Duodenal mucosa (tissue), 2 donors: ENCODE measurements around the gene UVRAG.

Experiments
- H3K27ac ChIP-seq: one replicate; pipeline ENCODE4 v1.7.0; 2013; ENCODE audit warnings: low read depth, low read length
- H3K27me3 ChIP-seq, 2 donors: one replicate each; pipeline ENCODE4 v1.7.0; 2013; ENCODE audit warnings: low read length in 2 of 2, control low read depth in 1 of 2; ENCODE audit not compliant: insufficient read depth in 2 of 2, control insufficient read depth in 1 of 2
- H3K36me3 ChIP-seq, 2 donors: one replicate each; pipeline ENCODE4 v1.7.0; 2013; ENCODE audit warnings: low read length in 2 of 2, control low read depth in 1 of 2; ENCODE audit not compliant: insufficient read depth in 2 of 2, control insufficient read depth in 1 of 2
- H3K4me1 ChIP-seq, 2 donors: one replicate each; pipeline ENCODE4 v1.7.0; 2013; ENCODE audit warnings: low read length in 2 of 2, control low read depth in 1 of 2; ENCODE audit not compliant: insufficient read depth in 2 of 2, control insufficient read depth in 1 of 2
- H3K4me3 ChIP-seq, 2 donors: one replicate each; pipeline ENCODE4 v1.7.0; 2013; ENCODE audit warnings: low read length in 2 of 2, low read depth in 1 of 2
- H3K9ac ChIP-seq, 2 donors: one replicate each; pipeline ENCODE4 v1.7.0; 2013; ENCODE audit warnings: low read length in 2 of 2, low read depth in 1 of 2
- H3K9me3 ChIP-seq, 2 donors: one replicate each; pipeline ENCODE4 v1.7.0; 2013; ENCODE audit warnings: low read length in 2 of 2, control low read depth in 1 of 2; ENCODE audit not compliant: control insufficient read depth in 1 of 2

The UVRAG gene

DNA sequence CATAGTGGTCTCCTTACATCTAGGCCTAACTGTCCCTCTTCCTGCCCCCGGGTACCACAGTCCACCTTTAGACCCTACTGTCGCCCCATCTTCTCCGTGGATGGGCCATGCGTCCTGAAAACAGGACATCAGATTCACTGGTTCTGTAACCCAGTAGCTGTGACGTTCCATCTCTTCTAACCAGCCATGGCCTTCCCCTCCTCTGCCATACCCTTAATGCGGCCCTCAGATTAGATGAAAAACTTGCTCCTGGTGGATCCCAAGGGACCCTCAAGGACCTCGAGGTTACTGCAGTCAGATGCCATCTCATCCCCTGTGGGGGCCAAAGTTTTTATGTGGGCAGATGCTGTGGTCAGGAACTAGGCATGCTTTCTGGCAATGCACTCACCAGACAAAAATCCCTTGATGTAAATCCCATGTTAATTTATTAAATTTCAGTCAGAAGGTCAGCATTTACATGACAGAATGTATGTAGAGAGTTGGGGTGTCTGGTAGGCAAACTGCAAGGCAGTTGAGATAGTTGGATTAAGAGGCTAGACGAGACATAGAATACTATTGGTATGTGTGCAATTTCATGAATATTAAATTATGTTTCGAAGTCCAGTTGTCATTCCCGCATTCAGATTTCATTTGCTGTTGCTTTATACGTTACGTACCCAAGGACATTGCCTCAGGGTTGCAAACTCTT, 327.0 kb downstream of the UVRAG start:
- Histone ChIP-seq H3K9ac (no peak overlapping the region), H3K9me3 (no peaks in the 10 kb centered on the region), H3K27me3 (no peaks in the 10 kb centered on the region), H3K4me1 (peaks cover 5 to 6% of the 10 kb centered on the region in 2 donors), H3K4me3 (no peak overlapping the region), H3K36me3 (peaks cover 21 to 22% of the 10 kb centered on the region in 2 donors), H3K27ac (no peak overlapping the region)

DNA sequence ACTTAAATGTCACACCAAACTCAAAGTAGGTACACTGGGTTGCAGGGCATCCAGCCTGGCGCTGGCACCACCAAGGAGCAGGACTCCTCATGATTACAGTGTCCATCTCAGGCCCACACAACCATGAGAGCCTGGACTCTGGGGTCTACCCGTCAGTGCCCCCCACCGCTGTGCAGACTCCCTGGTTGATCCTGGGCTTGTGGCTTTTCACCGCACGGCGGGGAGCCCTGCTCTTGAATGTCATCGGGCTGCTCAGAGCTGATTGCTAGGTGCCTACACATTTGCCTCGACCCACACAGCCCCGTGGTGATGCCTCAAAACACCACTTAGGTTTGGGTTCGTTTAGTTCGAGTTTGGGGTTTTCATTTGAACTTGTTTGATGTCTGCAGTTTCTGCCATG, 328.3 kb downstream of the UVRAG start:
- H3K4me1 ChIP-seq: peaks cover 11 to 15% of the 10 kb centered on the region in 2 donors
- H3K36me3 ChIP-seq: peaks cover 21 to 22% of the 10 kb centered on the region in 2 donors
- no peak overlapping the region for H3K27ac ChIP-seq
- H3K27me3 ChIP-seq: no peaks in the 10 kb centered on the region
- H3K9ac ChIP-seq: no peak overlapping the region
- no peak overlapping the region for H3K4me3 ChIP-seq
- no peaks in the 10 kb centered on the region for H3K9me3 ChIP-seq

DNA sequence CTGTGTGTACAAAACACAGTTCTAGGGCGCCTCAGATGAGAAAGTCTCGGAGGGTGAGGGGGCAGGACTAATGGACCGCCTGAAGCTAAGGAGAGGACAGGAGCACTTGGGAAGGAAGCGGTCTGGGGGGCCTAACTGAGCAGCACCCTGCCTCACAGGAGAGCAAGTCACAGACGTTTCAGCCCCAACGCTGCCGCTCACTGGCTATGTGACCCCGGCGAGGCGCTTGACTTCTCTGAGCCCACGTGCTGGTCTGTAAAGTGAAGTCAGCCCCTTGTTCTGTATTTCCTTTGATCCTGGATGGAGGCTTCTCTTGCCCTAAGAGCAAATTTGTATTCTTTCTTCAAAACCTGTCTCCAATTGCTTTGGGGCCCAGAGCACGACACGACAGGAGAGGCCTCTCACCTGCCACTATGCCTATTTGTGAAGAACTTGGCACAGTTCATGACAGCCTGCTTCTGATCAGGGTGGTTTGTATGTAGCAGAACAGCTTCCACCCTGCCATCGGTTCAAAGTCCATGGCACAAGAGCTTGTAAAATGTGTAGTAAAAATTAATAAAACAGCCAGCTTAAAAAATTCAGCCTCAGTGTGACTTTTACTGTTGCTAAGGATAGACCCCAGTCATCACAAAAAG, 332.2 kb downstream of the UVRAG start:
- Histone ChIP-seq H3K9ac (peak overlapping the region; percentile 9 to 37), H3K4me1 (peaks cover 30 to 31% of the 10 kb centered on the region in 2 donors), H3K27ac (peak overlapping the region; percentile 34), H3K36me3 (peaks cover 9 to 10% of the 10 kb centered on the region in 2 donors), H3K27me3 (no peaks in the 10 kb centered on the region), H3K4me3 (peak overlapping the region in 1 of 2 donors; percentile 0), H3K9me3 (no peaks in the 10 kb centered on the region)

DNA sequence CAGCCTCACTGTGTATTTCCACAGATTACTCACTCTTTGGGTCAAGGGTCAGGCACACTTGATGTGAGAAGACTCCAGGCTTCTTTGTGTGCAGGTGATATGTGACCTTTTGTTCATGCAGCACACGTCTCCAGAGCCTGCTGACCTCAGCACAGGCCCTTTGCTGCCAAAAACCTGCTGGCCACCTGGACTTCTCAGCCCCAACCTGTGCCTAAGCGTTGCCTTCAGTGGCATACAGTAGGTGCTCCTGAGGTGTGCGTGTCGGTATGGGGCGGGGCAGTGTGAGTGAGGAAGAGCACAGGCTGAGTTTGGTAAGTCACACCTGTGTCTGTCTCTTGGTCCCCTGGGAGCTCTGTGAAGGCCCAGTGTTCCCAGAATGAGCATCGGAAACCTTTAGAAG, 333.2 kb downstream of the UVRAG start:
- no peaks in the 10 kb centered on the region for H3K9me3 ChIP-seq
- H3K27me3 ChIP-seq: no peaks in the 10 kb centered on the region
- peak overlapping the region; percentile 36 to 67 for H3K9ac ChIP-seq
- H3K36me3 ChIP-seq: peaks cover 1 to 3% of the 10 kb centered on the region in 2 donors
- H3K4me3 ChIP-seq: no peak overlapping the region
- peak overlapping the region; percentile 55 for H3K27ac ChIP-seq
- peaks cover 40% of the 10 kb centered on the region in 2 donors for H3K4me1 ChIP-seq

DNA sequence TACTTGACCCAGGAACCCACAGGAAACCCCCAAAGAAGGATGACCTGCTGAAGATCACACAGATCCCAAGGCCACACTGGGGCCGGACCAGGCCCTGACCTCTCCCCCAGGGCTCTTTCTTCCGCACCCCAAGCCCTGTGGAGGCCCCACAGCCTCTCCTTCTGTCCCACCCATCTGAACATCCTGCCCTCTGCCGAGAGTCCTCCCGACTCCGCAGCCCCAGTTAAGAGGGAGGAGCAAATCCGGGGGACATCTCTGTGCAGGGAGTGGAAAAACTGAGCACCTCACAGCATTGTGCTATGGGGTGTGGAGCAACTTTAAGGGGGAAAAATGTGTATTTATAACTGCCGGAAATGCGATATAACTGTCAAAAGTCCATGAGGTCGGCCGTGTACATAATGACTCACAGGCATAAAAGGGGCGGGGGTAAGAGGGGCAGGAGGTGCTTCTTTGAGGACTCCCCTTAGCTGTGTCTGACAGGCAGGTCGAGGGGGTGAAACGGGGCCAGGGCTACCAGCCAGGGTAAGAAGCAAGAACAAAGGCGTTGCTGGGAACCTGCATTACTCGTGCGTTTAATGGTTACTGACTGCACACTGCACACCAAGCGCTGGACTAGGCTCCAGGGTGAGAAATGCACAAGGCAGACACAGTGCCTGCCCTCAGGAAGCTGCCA, 334.1 kb downstream of the UVRAG start:
- H3K9me3 ChIP-seq: no peaks in the 10 kb centered on the region
- H3K4me3 ChIP-seq: no peak overlapping the region
- H3K9ac ChIP-seq: peak overlapping the region; percentile 36 to 67
- H3K27ac ChIP-seq: peak overlapping the region; percentile 55
- H3K4me1 ChIP-seq: peaks cover 41% of the 10 kb centered on the region in 2 donors
- no peaks in the 10 kb centered on the region for H3K27me3 ChIP-seq
- H3K36me3 ChIP-seq: peaks cover 0 to 3% of the 10 kb centered on the region in 2 donors

DNA sequence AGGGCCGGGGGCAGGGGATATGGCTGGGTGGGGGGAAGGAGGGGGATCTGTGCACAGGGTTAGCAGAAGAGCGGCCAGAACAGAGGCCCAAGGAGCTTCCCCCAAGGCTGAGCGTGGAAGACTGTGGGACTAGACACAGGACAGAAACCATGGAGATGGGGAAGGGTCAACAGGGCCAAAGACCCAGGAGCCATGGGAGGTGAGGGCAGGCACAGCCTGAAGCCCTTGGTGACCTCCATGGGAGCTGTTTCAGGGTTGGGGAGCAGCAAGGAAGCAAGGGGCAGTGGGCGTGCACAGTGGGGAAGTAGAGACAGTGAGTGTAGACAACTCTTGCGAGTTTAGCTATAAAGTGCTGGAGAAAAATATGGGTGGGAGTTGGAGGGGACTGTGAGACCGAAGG, 334.7 kb downstream of the UVRAG start:
- Histone ChIP-seq H3K36me3 (no peaks in the 10 kb centered on the region), H3K27ac (no peak overlapping the region), H3K27me3 (no peaks in the 10 kb centered on the region), H3K4me3 (no peak overlapping the region), H3K9me3 (no peaks in the 10 kb centered on the region), H3K4me1 (peaks cover 41% of the 10 kb centered on the region in 2 donors), H3K9ac (no peak overlapping the region)

DNA sequence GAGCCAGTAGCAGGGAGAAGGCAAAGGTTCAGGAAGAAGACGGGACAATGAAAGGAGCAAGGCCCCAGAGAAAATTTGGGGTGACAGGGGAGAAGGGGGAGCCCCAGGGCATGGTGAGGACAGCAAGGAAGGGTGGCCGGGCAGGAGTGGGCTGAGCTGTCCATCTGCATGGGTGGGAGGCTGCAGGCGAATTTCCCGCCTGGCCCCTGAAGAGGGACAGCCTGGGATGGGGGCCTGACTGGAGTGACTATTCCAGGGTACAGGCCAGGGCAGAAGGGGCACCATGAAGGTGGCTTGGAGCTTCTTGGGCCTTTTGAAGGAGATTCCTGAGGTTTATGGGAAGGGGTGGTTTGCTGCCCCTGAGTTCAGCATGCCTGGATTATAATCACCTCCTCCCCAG, 335.1 kb downstream of the UVRAG start:
- peaks cover 41% of the 10 kb centered on the region in 2 donors for H3K4me1 ChIP-seq
- no peaks in the 10 kb centered on the region for H3K9me3 ChIP-seq
- no peak overlapping the region for H3K4me3 ChIP-seq
- H3K27ac ChIP-seq: no peak overlapping the region
- no peak overlapping the region for H3K9ac ChIP-seq
- H3K36me3 ChIP-seq: no peaks in the 10 kb centered on the region
- H3K27me3 ChIP-seq: no peaks in the 10 kb centered on the region

DNA sequence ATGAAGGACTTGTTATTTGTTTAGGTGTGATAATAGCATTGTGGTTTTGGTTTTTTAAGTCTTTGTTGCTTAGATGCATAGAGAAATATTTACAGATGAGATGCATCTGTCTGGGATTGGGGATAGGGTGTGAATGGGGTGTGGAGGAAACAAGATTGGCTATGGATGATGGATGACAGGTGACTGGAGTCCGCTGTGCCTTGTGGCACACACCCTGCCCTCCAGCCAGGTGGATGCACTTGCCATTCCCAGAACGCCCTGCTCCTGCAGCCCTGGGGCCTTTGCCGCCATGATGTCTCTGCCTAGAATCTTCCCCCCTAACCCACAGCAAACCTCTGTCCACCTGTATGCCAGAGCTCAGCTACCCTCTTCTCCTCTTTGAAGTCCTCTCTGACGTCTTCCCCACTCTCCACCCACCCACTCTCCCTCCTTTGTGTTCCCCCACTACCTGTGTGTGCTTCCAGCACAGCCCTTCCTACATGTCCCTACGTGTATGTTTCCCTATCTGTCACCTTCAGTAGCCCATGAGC, 336.6 kb downstream of the UVRAG start:
- Histone ChIP-seq H3K27me3 (no peaks in the 10 kb centered on the region), H3K4me3 (peak overlapping the region in 1 of 2 donors; percentile 44), H3K27ac (no peak overlapping the region), H3K9me3 (no peaks in the 10 kb centered on the region), H3K9ac (peak overlapping the region in 1 of 2 donors; percentile 63), H3K36me3 (no peaks in the 10 kb centered on the region), H3K4me1 (peaks cover 39 to 40% of the 10 kb centered on the region in 2 donors)

DNA sequence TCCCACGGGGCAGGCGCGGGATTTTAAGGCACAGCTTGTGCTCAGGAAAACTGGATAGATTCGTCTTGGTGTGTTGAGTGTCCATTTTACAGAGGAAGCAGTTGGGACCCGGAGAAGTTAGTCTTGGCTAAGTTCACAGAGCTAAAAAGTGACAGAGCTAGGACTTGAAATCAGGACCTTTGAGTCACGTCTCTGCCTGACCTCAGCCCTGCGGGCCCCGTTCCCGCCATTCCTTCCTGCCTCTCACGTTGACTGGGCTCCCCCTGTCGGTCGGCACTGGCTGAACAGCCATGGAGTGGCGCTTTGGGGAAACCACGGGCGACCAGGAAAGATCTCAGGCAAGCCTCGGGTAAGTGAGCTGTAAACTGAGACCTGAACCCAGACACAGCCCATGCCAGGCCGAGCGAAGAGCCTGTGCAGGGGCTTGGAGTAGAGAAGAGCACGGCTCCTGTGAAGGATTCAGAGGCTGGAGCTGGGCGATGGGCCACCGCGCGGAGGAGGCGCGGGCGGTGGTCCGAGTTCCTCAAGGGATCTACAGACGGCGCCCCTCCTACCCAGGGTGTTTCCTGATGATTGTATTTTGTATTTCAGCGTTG, 337.2 kb downstream of the UVRAG start:
- H3K4me3 ChIP-seq: peak overlapping the region; percentile 44 to 72
- H3K36me3 ChIP-seq: no peaks in the 10 kb centered on the region
- H3K9me3 ChIP-seq: no peaks in the 10 kb centered on the region
- no peak overlapping the region for H3K27ac ChIP-seq
- H3K9ac ChIP-seq: peak overlapping the region; percentile 63 to 76
- no peaks in the 10 kb centered on the region for H3K27me3 ChIP-seq
- peaks cover 34% of the 10 kb centered on the region in 2 donors for H3K4me1 ChIP-seq
